Activated B cell treated with CpG ODN at 0.5 μM for 24 hours (primary cell): ENCODE data around the gene RIMBP2. TPM values are rescaled to one million over a fixed set of nuclear protein-coding genes. Genes with fewer than 3 reads are reported as not detected.

ENCODE experiments used
- ATAC-seq: fragments of 200-7000 bp; cut with Tn5 transposase; one replicate; pipeline ENCODE4 v1.10.0; 2021; ENCODE audit warnings: low read depth, mild to moderate bottlenecking, moderate library complexity
- CTCF ChIA-PET: fragments of 350-600 bp; sonication (Branson Sonifier 250); formaldehyde crosslinking; loops from one replicate; lab custom pipeline; 2021; ENCODE audit warnings: antibody characterized with exemption; lab: Charles Lee
- POLR2A ChIA-PET: fragments of 350-600 bp; sonication (Branson Sonifier 250); formaldehyde crosslinking; loops from one replicate; lab custom pipeline; 2021; ENCODE audit warnings: antibody characterized with exemption; lab: Charles Lee
- DNase-seq: peaks from one replicate; pipeline ENCODE4 v3.0.0; 2022
- H3K27ac Mint-ChIP-seq: one replicate; pipeline ENCODE4 v1.8.0; 2020; ENCODE audit warnings: mixed read lengths
- H3K27me3 Mint-ChIP-seq: one replicate; pipeline ENCODE4 v1.8.0; 2021; ENCODE audit warnings: mixed read lengths
- H3K36me3 Mint-ChIP-seq: one replicate; pipeline ENCODE4 v1.8.0; 2021; ENCODE audit warnings: low read depth, mixed read lengths
- H3K4me1 Mint-ChIP-seq: one replicate; pipeline ENCODE4 v1.8.0; 2021; ENCODE audit warnings: mixed read lengths
- H3K4me3 Mint-ChIP-seq: one replicate; pipeline ENCODE4 v1.8.0; 2020; ENCODE audit warnings: mild to moderate bottlenecking, mixed read lengths
- H3K9me3 Mint-ChIP-seq: one replicate; pipeline ENCODE4 v1.8.0; 2020; ENCODE audit warnings: mixed read lengths
- CTCF ChIP-seq: fragments of 200-600 bp; IDR thresholded peaks from one replicate; pipeline ENCODE4 v1.8.0; 2022; ENCODE audit warnings: antibody characterized with exemption, mild to moderate bottlenecking
- intact Hi-C: fragments of 100-400 bp; cut with micrococcal nuclease; formaldehyde crosslinking; loops from one replicate; pipeline ENCODE4 v1.15.1; 2024
- total RNA-seq: library from RNA; stranded (reverse); gene quantifications from 2 replicates; pipeline ENCODE4 v1.2.3, GENCODE V29; 2022

RIMBP2 gene
- total RNA-seq, 1 donor from 2014 or later, result not detected

- DNase-seq, result no peak
- no peaks in the 10 kb centered on the region for H3K4me1 Mint-ChIP-seq
- no peak for TF ChIP-seq CTCF
- no peak overlapping the region for H3K4me3 Mint-ChIP-seq
- H3K27me3 Mint-ChIP-seq, result no peaks in the 10 kb centered on the region
- no peak for ATAC-seq
- ChIA-PET CTCF (no interaction called here), POLR2A (no interaction called here)
- no peak overlapping the region for H3K27ac Mint-ChIP-seq
- H3K36me3 Mint-ChIP-seq, result no peaks in the 10 kb centered on the region
- no peaks in the 10 kb centered on the region for H3K9me3 Mint-ChIP-seq
- intact Hi-C loops, result no loop called here
These were observed 302.2 kb downstream of the RIMBP2 start for GRCh38 chr12:130413909-130414308.

- DNase-seq (no peak), ATAC-seq (no peak)
- TF ChIP-seq CTCF, result no peak
- no peak overlapping the region for H3K4me3 Mint-ChIP-seq
- no peaks in the 10 kb centered on the region for H3K9me3 Mint-ChIP-seq
- CTCF ChIA-PET, result no interaction called here
- no peaks in the 10 kb centered on the region for H3K27me3 Mint-ChIP-seq
- H3K36me3 Mint-ChIP-seq, result no peaks in the 10 kb centered on the region
- no peaks in the 10 kb centered on the region for H3K4me1 Mint-ChIP-seq
- H3K27ac Mint-ChIP-seq, result no peak overlapping the region
- intact Hi-C loops, result no loop called here
- POLR2A ChIA-PET, result no interaction called here
These were observed 303.7 kb downstream of the RIMBP2 start for GRCh38 chr12:130412384-130412783.

- ChIA-PET CTCF (no interaction called here), POLR2A (no interaction called here)
- no peaks in the 10 kb centered on the region for H3K4me1 Mint-ChIP-seq
- H3K36me3 Mint-ChIP-seq, result no peaks in the 10 kb centered on the region
- DNase-seq (no peak), ATAC-seq (no peak)
- no peak overlapping the region for H3K4me3 Mint-ChIP-seq
- no peak overlapping the region for H3K27ac Mint-ChIP-seq
- no peaks in the 10 kb centered on the region for H3K27me3 Mint-ChIP-seq
- intact Hi-C loops, result no loop called here
- no peak for TF ChIP-seq CTCF
- peaks cover 2% of the 10 kb centered on the region for H3K9me3 Mint-ChIP-seq
These were observed 310.8 kb downstream of the RIMBP2 start for GRCh38 chr12:130405332-130405731.

GRCh38 chr12:130401703-130402102 is 314.4 kb downstream of the RIMBP2 start:
- ATAC-seq, result no peak
- H3K9me3 Mint-ChIP-seq, result peaks cover 2% of the 10 kb centered on the region
- H3K4me1 Mint-ChIP-seq, result no peaks in the 10 kb centered on the region
- DNase-seq, result no peak
- ChIA-PET POLR2A (no interaction called here), CTCF (no interaction called here)
- H3K27ac Mint-ChIP-seq, result no peak overlapping the region
- intact Hi-C loops, result no loop called here
- H3K4me3 Mint-ChIP-seq, result no peak overlapping the region
- TF ChIP-seq CTCF, result no peak
- no peaks in the 10 kb centered on the region for H3K36me3 Mint-ChIP-seq
- no peaks in the 10 kb centered on the region for H3K27me3 Mint-ChIP-seq

- no peak overlapping the region for H3K27ac Mint-ChIP-seq
- ChIA-PET POLR2A (no interaction called here), CTCF (no interaction called here)
- no peaks in the 10 kb centered on the region for H3K27me3 Mint-ChIP-seq
- intact Hi-C loops, result no loop called here
- TF ChIP-seq CTCF, result no peak
- H3K4me1 Mint-ChIP-seq, result no peaks in the 10 kb centered on the region
- H3K4me3 Mint-ChIP-seq, result no peak overlapping the region
- peaks cover 2% of the 10 kb centered on the region for H3K9me3 Mint-ChIP-seq
- DNase-seq (no peak), ATAC-seq (no peak)
- no peaks in the 10 kb centered on the region for H3K36me3 Mint-ChIP-seq
These were observed 317.8 kb downstream of the RIMBP2 start for GRCh38 chr12:130398100-130398848.
